ENCODE measurements around the gene ERICH6B. TPM values are rescaled to one million over a fixed set of nuclear protein-coding genes. Genes with fewer than 3 reads are reported as not detected.

The ERICH6B gene
- total RNA-seq, 2 experiments from 2014 or later: not detected

DNA sequence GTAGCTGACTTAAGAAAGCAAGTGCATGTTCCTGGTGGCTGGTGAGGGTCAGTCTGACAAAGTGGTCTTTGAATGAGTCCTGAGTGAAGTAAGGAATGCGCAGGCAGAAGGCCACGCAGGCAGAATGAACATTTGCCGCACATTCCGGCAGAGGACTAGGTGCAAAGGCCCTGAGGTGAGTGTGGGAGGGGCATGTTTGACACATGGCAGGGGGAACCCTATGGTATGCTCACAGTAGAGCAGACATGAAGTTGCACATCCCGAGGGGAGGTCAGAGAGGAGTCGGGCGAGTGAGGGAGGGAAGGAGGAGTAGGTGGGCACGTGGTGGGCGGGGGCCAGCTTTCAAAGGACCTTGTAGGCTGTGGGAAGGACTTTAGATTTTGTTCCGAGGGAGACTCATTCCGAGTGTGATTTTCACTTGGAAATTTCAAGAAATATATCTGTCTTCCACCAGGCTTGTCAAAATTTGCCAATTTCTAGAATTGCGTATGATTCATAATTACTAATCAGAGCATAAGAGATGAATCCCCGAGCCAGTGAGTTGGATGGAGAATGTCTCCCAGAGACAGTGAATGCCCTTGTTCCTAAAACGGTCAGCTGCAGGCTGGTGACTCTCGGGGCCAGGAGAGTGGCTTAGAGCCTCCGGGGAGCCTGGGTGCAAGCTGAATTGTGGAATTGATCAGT is 40.3 kb downstream of the ERICH6B start:
- ChIA-PET CTCF (no interaction called here), POLR2A (no interaction called here)
- Mint-ChIP-seq H3K36me3 (ENCODE audit: low read depth) (no peaks in the 10 kb centered on the region), H3K27me3 (peaks cover 15% of the 10 kb centered on the region), H3K4me1 (ENCODE audit: low read depth) (no peaks in the 10 kb centered on the region), H3K27ac (no peak overlapping the region), H3K4me3 (no peak overlapping the region), H3K9me3 (no peaks in the 10 kb centered on the region)
- H3K36me3 ChIP-seq (ENCODE audit: insufficient read depth, low read length): no peaks in the 10 kb centered on the region
- ATAC-seq (ENCODE audit: poor library complexity): no peak
- no peaks in the 10 kb centered on the region for H3K4me1 ChIP-seq (ENCODE audit: insufficient read depth, low read length)
- DNase-seq: no peak
- no peak overlapping the region for H3K27ac ChIP-seq (ENCODE audit: low read depth in 1 of 2, low read length in 2 of 2)
- H3K27me3 ChIP-seq (ENCODE audit: control insufficient read depth in 1 of 2, insufficient read depth in 2 of 2, low read length in 2 of 2): peaks cover 0 to 2% of the 10 kb centered on the region in 2 experiments
- intact Hi-C loops (cut with DNase I, micrococcal nuclease): no loop called here
- no peaks in the 10 kb centered on the region for H3K9me3 ChIP-seq (ENCODE audit: control insufficient read depth in 1 of 2, insufficient read depth in 1 of 2, low read length in 2 of 2)
- TF ChIP-seq, protein P1, sequence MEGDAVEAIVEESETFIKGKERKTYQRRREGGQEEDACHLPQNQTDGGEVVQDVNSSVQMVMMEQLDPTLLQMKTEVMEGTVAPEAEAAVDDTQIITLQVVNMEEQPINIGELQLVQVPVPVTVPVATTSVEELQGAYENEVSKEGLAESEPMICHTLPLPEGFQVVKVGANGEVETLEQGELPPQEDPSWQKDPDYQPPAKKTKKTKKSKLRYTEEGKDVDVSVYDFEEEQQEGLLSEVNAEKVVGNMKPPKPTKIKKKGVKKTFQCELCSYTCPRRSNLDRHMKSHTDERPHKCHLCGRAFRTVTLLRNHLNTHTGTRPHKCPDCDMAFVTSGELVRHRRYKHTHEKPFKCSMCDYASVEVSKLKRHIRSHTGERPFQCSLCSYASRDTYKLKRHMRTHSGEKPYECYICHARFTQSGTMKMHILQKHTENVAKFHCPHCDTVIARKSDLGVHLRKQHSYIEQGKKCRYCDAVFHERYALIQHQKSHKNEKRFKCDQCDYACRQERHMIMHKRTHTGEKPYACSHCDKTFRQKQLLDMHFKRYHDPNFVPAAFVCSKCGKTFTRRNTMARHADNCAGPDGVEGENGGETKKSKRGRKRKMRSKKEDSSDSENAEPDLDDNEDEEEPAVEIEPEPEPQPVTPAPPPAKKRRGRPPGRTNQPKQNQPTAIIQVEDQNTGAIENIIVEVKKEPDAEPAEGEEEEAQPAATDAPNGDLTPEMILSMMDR (IDR thresholded peaks at IDR 0.05): no peak
- no peak overlapping the region for H3K4me3 ChIP-seq (ENCODE audit: low read length)

DNA sequence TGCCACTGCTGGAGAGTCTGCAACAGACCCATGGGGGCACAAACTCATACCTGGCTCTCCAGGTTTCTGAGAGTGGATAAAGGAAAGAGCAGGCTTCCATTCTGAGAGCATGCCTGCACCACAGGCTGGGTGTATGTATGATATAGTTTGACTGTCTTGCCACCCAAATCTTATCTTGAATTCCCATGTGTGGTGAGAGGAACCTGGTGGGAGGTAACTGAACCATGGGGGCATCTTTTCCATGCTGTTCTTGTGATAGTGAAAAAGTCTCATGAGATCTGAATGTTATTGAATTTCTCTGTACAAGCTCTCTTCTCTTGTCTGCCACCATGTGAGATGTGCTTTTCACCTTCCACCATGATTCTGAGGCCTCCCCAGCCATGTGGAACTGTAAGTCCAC is 50.2 kb downstream of the ERICH6B start:
- Histone ChIP-seq H3K9me3 (ENCODE audit: control insufficient read depth in 1 of 2, insufficient read depth in 1 of 2, low read length in 2 of 2) (peaks cover 0 to 6% of the 10 kb centered on the region in 2 experiments), H3K27me3 (ENCODE audit: control insufficient read depth in 1 of 2, insufficient read depth in 2 of 2, low read length in 2 of 2) (peaks cover 0 to 2% of the 10 kb centered on the region in 2 experiments), H3K4me3 (ENCODE audit: low read length) (no peak overlapping the region), H3K4me1 (ENCODE audit: insufficient read depth, low read length) (no peaks in the 10 kb centered on the region), H3K36me3 (ENCODE audit: insufficient read depth, low read length) (no peaks in the 10 kb centered on the region), H3K27ac (ENCODE audit: low read depth in 1 of 2, low read length in 2 of 2) (no peak overlapping the region)
- no peak overlapping the region for H3K27ac Mint-ChIP-seq
- ATAC-seq (ENCODE audit: poor library complexity): no peak
- no peaks in the 10 kb centered on the region for H3K9me3 Mint-ChIP-seq
- DNase-seq: no peak
- H3K27me3 Mint-ChIP-seq: peaks cover 11% of the 10 kb centered on the region
- no peaks in the 10 kb centered on the region for H3K36me3 Mint-ChIP-seq (ENCODE audit: low read depth)
- H3K4me3 Mint-ChIP-seq: no peak overlapping the region
- H3K4me1 Mint-ChIP-seq (ENCODE audit: low read depth): no peaks in the 10 kb centered on the region
- intact Hi-C loops (cut with DNase I, micrococcal nuclease): no loop called here
- ChIA-PET CTCF (no interaction called here), POLR2A (no interaction called here)
- TF ChIP-seq, protein P1 (IDR thresholded peaks at IDR 0.05): no peak

DNA sequence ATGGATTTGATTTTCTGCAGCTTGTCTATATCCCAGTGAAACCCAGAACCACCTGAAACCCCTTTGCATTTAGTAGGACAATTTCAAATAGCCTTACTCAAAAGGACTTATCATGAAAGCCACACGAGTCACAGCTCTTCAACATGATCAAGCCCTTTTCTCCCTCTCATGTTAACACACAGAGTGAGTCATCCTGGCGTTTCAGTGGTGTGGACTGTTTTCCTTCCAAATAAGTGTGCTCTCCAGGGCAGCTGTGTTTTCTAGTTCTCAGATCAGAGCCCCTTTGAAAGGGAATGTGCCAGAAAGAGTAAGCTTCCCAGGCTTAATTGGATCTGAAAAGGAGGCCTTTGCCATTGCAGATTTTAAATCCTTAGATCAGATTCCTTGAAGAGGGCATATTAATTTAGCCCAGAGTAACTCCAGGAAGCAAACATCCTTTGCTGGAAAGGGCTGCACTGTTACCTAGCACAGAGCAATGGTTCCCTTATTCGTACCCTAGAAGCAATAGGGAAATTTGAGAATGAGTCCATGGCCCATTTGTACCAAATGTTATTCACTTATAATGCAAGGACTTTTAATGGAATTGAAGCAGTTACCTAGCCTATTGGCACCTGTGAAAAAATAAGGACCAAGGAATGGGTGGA is 51.3 kb downstream of the ERICH6B start:
- ATAC-seq (ENCODE audit: poor library complexity) (no peak), DNase-seq (no peak)

More for the DNA sequence above, 51.3 kb downstream of the ERICH6B start:
- no peak overlapping the region for H3K27ac ChIP-seq (ENCODE audit: low read depth in 1 of 2, low read length in 2 of 2)
- no peaks in the 10 kb centered on the region for H3K36me3 Mint-ChIP-seq (ENCODE audit: low read depth)
- H3K36me3 ChIP-seq (ENCODE audit: insufficient read depth, low read length): no peaks in the 10 kb centered on the region
- ChIA-PET POLR2A (no interaction called here), CTCF (no interaction called here)
- H3K4me1 ChIP-seq (ENCODE audit: insufficient read depth, low read length): no peaks in the 10 kb centered on the region
- H3K4me3 Mint-ChIP-seq: no peak overlapping the region
- H3K9me3 Mint-ChIP-seq: no peaks in the 10 kb centered on the region
- TF ChIP-seq, protein P1 (IDR thresholded peaks at IDR 0.05): no peak
- no peak overlapping the region for H3K4me3 ChIP-seq (ENCODE audit: low read length)
- H3K4me1 Mint-ChIP-seq (ENCODE audit: low read depth): no peaks in the 10 kb centered on the region
- intact Hi-C loops (cut with DNase I, micrococcal nuclease): no loop called here
- peaks cover 0 to 2% of the 10 kb centered on the region in 2 experiments for H3K27me3 ChIP-seq (ENCODE audit: control insufficient read depth in 1 of 2, insufficient read depth in 2 of 2, low read length in 2 of 2)
- H3K27me3 Mint-ChIP-seq: peaks cover 11% of the 10 kb centered on the region
- H3K9me3 ChIP-seq (ENCODE audit: control insufficient read depth in 1 of 2, insufficient read depth in 1 of 2, low read length in 2 of 2): peaks cover 0 to 6% of the 10 kb centered on the region in 2 experiments
- H3K27ac Mint-ChIP-seq: no peak overlapping the region
